Stimulated activated CD4-positive, alpha-beta T cell treated with anti-CD3 and anti-CD28 coated beads, TNF-alpha, amount 100 ng/mL, for 24 hours (primary cell): ENCODE results near the gene DACT2.
"Not testable (repeated sequence)": the region's sequence is repeated elsewhere in the genome, so short reads cannot be mapped to it uniquely, and the experiment has no call there.

Experiments used
- DNase-seq, 3 experiments: peaks; one replicate each; pipeline ENCODE4 v3.0.0-alpha.2; 2020; ENCODE audit warnings: low read depth in 3 of 3

The DACT2 gene

GRCh38 chr6:168319279-168320111 is at the start of gene DACT2:
TSS of gene DACT2 (minus strand) at chr6:168319777. CDS start at chr6:168319633, 144 bp downstream.
- DNase-seq: no peak

- DNase-seq: no peak
Observed at GRCh38 chr6:168368936-168369335, 49.4 kb upstream of the DACT2 start.

DNA sequence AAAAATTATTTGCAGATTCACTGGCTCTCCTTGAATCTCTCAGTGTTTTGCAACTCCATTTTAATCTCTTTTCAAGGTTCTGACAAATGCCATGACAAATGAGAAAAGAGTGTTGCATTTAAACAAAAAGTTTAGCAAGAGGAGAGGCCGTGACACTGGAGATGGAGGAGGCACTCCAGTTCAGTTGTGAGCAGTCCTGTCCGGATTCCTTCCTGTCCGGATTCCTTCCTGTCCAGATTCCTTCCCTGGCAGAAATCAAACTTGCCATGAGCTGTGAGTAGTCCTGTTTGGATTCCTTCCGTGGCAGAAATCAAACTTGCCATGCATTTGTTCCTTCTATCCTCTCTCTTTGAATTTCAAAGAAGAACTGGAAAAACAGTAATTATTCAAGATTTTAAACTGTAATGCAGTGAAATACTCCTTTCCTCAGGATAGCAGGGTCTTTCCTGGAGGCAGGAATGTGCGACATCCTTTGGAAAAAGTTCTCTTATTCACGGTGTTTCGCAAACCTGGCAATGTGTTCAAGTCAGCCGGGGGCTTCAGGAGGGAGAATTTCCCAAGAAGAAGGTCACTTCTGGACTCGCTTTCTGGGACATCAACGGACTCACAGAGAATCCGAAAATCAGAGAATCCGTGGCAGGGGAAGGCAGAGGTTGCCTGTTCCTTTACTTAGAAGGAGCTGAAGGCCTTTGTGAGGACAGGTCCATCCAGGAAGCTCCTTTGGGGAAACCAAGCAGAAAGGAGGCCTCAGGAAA is 48.7 kb upstream of the DACT2 start:
- no peak for DNase-seq

- no peak for DNase-seq
Observed at GRCh38 chr6:168367285-168367751, 47.7 kb upstream of the DACT2 start.

DNA sequence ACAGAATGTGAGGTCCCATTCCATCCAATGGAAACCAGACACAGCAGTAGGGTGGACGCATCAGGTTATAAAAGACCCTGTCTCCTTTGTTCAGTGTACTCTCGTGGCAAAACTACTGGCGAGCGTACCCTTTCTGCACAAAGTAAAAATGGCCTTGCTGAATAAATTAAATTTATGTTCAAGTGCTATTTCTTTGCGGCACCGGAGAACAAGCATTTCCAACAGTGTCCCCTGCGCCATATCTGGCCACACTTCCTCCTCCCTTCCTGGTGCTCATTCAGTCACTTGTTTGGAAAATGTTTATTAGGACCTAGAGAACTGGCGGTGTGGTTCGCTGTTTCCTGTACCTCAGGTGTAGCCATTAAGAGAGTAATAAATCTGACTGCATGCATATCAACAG is 46.9 kb upstream of the DACT2 start:
- no peak for DNase-seq

DNA sequence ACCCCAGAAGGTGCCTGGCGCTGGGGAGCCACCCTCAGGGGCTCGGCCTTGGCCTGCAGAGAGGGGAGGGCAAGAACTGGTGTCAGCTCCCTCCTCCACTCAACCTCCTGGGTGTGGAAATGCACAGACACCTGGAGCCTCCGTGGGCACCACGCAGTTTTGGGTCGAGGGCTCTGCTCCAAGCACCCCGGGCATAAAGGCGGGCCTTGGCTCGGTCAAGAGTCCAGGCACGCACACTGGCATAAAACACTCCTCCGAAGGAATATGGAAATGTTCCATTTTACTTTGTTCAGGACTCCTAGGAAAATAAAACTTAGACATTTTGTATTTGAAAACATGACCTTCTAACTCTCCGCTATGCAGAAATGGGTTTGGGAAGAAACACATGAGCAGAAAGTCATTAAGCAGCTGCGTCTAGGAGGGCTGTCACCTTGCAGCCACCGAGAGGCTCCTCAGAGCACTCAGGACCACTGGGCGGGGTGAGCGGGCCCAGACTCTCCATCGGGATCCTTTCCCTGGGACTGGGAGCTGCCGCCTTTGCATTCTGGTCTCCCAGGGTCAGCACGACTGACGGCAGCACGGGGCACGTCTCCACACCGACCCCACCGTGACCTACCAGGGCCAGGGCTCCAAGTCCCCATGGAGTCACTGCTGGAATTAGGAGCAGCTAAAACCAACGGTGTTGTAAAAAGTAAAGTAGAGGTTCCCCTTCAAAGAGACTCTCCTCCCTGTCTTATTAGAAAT is 46.0 kb upstream of the DACT2 start:
- DNase-seq: no peak

DNA sequence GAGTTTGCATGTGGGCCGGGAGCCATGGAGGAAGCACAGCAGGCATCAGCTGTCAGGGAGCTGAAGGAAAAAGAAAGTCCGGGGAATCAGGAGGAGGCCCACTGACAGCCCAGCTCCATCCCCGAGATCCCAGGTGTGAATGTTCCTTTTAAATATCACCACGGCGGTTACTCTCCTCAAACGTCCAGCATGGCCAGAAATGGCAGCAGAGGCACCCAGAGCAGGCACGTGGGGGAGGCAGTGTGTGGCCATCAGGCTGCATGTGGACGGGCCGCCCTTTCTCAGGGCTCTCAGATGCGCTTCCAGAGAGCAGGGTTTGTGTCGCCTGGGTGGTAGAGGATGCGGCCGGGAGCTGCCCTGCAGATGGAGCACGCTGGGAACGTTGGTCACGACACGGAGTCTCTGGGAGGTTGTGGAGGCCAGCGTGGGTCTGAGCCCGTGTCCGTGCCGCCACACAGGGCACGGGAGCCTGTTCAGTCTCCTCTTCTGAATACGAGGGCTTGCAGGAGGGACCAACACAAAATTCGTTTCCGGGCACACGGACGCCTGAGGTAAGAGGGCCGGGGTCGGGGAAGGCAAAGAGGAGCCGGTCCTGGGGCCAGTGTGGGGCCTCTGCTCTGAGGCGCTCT is 45.3 kb upstream of the DACT2 start:
- no peak for DNase-seq

DNA sequence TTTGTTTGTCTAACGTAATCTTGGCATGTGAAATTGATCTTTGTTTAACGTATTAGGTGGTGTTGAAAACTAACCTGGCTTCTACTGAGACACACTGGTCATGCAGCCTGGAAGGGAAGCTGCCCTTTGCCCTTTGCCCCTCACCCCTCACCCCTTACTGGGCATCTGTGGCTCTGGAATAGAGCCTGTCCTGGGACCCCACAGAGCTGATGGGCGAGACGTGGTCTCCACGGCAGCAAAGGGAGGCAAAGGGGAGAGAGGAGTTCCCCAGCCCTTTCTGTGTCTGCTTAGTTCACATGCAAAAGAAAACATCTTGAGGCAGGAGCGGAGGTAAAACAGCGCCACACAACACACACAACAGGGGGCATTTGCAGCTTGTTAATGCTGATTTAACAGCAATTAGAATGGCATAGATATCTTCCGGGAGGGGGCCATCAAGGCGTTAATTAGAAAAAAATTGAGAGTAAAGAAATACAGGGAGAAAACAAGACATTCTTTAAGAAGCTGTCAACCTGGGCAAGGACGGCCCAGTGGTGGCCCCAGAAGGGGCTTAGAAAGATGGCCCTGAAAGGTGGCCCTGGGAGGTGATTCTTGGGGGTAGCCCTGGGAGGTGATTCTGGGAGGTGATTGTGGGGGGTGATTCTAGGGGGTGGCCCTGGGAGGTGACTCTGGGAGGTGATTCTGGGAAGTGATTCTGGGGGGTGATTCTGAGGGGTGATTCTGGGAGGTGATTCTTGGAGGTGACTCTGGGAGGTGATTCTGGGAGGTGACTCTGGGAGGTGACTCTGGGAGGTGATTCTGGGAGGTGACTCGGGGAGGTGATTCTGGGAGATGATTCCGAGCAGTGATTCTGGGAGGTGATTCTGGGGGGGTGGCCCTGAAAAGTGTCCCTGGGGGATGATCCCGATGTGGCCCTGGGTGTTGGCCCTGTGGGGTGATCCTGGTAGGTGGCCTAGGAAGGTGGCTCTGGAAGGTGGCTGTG is 44.5 kb upstream of the DACT2 start:
- DNase-seq: no peak

DNA sequence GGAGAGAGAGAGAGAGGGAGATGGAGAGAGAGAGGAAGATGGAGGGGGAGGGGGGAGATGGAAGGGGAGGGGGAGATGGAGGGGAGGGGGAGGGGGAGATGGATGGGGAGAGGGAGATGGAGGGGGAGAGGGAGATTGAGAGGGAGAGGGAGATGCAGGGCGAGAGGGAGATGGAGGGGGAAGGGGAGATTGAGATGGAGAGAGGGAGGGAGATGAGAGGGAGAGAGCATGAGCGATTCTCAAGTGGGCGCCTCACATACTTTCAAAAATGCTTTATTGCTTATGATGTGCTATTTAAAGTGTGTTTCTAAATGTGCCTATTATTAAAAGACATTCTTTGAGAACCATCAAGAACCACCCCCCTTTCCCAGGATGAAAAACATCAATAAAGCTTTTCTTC is 43.7 kb upstream of the DACT2 start:
- DNase-seq: no peak

- DNase-seq: no peak
Observed at GRCh38 chr6:168362276-168362990, 42.9 kb upstream of the DACT2 start.

- DNase-seq: no peak
Observed at GRCh38 chr6:168361766-168362165, 42.2 kb upstream of the DACT2 start.

DNA sequence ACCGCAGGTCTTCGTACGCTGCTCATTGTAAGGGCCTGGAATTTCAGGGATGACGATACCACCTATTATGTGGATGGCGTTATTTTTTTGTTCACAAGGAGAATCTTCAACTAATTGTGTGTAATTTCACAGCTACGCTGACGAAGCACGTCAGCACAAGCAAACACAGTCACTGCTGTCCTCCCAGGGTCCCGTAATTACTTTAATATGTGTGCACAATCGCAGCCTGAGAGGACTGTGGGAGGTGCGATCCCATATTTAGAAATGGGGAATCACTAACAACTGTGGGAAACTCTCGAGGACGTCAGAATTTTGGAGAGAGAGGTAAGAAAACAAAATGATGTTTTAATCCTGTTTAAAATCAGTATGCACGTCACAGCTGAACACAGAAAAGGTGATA is 40.2 kb upstream of the DACT2 start:
- no peak for DNase-seq

DNA sequence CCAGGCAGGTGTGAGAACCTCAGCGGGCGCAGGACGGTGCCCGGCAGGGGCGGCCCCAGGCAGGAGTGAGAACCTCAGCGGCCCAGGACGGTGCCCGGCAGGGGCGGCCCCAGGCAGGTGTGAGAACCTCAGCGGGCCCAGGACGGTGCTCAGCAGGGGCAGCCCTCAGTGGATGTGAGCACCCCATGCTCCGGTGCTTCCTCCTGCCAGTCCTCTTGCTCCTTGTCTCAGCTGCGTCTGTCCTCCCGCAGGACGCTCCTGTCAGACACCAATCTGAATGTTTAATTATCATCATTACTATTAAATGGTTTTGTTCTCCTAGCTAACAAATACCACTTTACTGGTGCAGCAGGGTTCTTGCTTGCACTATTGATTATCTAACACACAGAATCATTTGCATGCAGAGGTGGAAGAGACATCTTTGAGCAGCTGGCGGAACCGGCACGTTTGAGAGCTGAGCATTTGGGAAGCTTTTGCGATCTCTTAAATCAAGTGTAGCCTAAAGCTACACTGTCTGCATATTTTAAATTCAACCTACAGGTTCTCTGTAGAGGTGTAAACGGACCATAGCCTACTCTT is 39.4 kb upstream of the DACT2 start:
- DNase-seq: no peak

DNA sequence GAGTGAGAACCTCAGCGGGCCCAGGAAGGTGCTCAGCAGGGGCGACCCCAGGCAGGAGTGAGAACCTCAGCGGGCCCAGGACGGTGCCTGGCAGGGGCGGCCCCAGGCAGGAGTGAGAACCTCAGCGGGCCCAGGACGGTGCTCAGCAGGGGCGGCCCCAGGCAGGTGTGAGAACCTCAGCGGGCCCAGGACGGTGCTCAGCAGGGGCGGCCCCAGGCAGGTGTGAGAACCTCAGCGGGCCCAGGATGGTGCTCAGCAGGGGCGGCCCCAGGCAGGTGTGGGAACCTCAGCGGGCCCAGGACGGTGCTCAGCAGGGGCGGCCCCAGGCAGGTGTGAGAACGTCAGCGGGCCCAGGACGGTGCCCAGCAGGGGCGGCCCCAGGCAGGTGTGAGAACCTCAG is 37.3 kb upstream of the DACT2 start:
- DNase-seq: not testable (repeated sequence)

- DNase-seq: peak in 1 of 3 experiments; percentile 35
Observed at GRCh38 chr6:168355716-168356522, 36.3 kb upstream of the DACT2 start.

DNA sequence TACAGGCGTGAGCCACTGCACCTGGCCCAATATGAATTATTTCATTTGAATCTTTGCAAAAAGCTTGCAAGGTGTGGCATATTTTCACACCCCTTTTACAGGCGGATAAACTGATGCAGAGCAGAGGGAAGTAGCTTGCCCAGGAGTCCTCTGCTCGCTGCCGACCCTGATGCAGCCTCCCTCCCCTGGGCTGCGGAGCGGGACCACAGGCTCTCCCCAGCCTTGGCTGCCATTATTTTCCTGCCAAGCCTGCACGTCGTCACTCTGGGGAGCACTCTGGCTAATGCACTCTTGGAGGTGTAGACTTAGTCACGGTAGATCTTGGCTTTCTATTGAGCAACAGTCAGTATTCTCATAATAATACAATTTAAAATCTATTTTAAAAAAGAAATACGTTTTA is 34.8 kb upstream of the DACT2 start:
- no peak for DNase-seq

DNA sequence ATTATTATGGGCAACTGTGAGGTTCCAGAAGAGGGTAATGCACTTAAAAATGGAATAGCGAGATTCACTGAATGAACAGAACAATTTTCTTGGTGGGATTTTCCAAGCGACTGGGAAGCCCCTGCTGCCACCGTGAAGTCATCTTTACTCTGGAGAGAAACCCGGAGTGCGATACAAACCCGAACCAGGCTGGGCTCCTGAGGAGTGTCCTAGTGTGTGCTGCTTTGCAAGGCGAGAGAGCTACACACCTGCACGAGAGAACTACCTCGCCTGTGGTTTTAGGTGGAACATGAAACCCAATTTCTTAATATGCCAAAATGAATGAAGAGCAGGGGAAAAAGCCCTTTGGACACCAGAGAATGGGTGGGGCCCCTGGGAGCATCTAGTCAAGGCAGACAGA is 33.5 kb upstream of the DACT2 start:
- DNase-seq: no peak

- DNase-seq: no peak
Observed at GRCh38 chr6:168352096-168352495, 32.5 kb upstream of the DACT2 start.

- no peak for DNase-seq
Observed at GRCh38 chr6:168349718-168350210, 30.2 kb upstream of the DACT2 start.
